GM20431 (cell line): ENCODE data around the gene GADD45B.
"Not testable (repeated sequence)": the region's sequence is repeated elsewhere in the genome, so short reads cannot be mapped to it uniquely, and the experiment has no call there.

Source experiments
- in situ Hi-C: fragments of 300-500 bp; cut with MseI, MboI; formaldehyde crosslinking; loops from one replicate; pipeline ENCODE4 v1.15.0; 2020; ENCODE audit warnings: low sequenced_read_pairs; ENCODE audit not compliant: unreplicated experiment

GADD45B gene

DNA sequence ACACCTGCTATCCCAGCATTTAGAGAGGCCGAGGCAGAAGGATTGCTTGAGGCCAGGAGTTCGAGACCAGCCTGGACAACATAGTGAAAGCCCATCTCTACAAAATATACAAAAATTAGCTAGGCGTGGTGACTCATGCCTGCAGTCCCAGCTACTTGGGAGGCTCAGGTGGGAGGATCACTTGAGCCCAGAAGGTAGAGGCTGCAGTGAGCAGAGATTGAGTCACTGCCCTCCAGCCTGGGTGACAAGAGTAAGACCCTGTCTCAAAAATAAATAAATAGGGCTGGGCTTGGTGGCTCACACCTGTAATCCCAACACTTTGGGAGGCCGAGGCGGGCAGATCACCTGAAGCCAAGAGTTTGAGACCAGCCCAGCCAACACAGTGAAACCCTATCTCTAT lies 12.2 kb upstream of the GADD45B start:
- in situ Hi-C loops = not testable (repeated sequence)

DNA sequence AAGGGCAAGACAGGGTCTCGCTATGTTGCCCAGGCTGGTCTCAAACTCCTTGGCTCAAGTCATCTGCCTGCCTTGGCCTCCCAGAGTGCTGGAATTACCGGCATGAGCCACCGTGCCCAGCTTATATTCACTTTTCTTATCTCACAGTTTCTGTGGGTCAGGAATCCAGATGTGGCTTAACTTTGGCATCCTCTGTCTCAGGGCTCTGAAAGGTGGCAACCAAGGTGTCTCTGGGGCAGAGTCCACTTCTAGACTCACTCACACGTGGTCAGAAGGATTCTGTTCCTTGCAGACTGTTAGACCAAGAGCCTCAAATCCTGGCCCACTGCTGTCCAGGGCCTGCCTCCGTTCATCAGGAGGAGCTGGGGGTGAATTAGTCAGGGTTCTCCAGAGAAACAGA lies 11.5 kb upstream of the GADD45B start:
- in situ Hi-C loops = no loop called here

DNA sequence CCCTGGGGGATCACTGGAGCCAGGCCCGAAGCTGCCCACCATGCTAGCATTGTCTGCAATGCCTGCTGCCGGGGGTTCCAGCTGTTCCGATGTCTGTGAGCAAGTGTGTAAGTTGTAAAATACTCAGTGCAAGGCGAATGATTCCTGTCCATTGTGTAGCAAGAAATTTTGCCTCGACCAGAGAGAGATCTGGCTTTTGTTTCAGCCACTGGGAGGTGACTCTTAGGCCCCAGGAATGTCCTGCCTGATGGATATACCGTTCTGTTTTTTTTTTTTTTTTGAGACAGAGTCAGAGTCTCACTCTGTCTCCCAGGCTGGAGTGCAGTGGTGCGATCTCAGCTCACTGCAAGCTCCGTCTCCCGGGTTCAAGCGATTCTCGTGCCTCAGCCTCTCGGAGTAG lies 7.3 kb upstream of the GADD45B start:
- in situ Hi-C loops = no loop called here

DNA sequence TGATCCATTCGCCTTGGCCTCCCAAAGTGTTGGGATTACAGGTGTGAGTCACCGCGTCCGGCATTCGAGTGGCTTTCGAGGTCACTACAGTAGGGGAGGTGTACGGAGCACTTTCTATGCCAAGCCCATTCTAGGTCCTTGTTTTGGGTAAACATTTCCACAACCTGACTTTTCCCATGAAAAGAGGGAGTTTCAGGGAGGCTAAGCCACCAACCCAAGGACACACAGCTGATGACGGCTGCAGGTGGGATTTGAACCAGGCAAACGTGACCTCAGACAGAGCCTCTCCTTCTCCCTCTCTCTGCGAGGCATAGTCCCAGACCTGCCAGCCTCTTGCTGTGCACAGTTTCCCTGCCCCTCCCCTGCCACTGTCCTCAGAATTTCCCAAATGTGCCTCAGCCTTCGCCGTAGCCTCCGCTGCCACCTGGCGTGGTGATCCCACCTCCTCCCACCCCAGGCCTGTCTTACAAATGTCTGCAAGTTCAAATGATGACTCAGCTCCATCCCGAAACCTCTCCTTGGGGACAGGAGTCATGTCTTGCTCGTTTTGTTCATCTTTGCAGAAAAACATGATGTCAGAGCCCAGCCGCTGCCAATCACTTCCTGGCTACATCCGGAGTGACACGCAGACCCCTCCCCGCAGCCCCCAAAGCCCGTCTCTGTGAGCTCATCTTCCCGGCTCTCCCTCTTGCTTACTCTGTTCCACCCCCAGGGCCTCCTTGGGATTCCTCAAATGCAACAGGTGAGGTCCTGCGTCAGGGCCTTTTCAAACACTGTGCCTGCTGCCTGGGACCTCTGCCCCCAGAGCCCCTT lies 6.6 kb upstream of the GADD45B start:
- in situ Hi-C loops = no loop called here

DNA sequence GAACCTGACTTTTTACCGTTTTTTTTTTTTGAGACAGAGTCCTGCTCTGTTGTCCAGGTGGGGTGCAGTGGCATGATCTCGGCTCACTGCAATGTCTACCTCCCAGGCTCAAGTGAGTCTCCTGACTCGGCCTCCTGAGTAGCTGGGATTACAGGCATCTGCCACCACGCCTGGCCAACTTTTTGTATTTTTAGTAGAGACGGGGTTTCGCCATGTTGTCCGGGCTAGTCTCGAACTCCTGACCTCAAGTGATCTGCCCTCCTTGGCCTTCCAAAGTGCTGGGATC lies 6.1 kb upstream of the GADD45B start:
- in situ Hi-C loops = loop anchor here (10.0 kb wide), 1 partner anchor 145 kb away; no protein-coding TSS in a partner anchor

DNA sequence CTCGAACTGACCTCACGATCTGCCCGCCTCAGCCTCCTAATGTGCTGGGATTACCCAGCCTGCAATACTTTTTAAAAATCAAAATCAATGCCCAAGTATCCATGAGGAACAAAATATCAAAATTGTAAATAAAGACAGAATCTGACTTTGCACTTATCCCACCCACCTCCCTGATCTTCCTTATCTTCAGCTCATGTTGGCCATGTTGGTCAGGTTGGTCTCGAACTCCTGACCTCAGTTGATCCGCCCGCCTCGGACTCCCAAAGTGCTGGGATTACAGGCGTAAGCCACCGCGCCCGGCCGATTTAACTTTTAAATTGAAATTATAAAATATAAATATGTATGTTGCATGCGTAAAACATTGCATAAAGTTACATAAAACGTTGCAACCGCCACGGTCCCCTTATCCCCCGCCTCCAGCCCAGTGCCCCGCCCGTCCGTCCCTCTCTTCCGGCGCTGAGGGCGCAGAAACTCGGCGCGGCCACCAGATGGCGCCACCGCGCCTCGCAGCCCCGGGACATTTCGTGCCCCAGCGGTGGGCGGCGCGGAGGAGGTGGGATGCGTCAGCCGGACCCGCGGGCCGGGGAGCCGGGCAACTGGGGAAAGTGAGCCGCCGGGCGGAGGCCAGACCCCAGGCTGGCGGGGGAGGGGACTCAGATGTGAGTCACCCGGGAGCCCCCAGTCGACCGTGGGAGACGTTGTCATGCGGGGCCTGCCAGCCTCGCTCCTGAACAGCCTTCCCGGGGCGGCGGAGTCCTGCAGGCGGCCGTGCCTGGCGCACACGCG lies 1.5 kb upstream of the GADD45B start:
- in situ Hi-C loops = loop anchor here (10.0 kb wide), 1 partner anchor 140 kb away; no protein-coding TSS in a partner anchor

DNA sequence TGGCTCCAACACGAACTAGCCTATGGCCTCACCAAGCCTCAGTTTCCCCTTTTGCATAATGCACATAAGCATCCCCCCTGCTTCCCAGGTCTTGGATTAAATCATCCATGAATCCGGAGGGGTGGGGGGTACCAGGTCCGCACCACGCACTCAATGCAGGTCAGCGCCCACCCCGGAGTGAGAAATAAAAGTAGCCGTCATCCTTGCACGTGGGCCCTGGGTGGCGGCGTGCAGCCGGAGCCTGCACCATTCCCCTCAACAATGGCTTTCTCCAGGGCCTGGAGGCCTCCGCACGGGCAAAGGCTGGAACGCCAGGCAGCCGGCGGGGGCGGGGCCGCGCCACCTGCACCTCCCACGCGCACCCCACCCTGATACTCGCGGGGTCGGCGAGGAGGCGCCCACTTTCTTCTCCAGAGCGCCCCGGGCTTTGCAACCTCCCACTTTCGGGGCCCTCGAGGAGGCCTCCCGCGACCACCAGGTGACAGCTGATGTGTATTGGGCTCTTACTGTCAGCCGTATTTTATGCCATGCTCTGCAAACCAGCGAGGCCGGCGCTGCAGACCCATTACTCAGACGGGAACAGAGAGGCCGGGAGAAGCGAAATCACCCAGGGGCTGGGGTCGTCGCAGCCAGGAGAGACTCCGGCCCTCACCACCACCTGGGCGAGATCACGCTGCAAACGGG lies 767 bp upstream of the GADD45B start:
- in situ Hi-C loops = loop anchor here (10.0 kb wide), 1 partner anchor 140 kb away; no protein-coding TSS in a partner anchor

DNA sequence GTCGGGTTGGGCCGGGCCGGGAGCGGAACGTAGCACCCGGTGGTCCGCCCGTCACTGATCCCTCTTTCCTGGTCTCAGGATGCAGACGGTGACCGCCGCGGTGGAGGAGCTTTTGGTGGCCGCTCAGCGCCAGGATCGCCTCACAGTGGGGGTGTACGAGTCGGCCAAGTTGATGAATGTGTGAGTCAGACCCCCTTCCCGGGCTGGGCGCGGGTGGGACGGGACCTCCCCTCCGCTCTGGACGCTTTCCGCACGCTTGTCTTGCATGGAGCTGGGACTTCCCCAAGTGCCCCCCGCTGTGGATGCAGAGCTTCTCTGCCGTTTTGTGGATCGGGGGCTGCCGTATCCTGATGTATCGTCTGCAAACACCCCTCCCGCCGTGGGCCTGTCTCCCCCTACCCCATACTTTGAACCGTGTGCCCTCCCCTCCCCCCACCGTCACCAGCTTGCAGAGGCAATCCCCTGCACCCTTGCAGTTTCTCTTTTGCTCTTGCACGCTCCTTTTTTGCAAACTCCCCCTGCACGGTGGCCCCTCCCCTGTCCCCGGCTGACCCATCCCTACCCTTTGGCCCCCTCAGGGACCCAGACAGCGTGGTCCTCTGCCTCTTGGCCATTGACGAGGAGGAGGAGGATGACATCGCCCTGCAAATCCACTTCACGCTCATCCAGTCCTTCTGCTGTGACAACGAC lies 669 bp downstream of the GADD45B start:
- in situ Hi-C loops = loop anchor here (10.0 kb wide), 1 partner anchor 138 kb away; no protein-coding TSS in a partner anchor

DNA sequence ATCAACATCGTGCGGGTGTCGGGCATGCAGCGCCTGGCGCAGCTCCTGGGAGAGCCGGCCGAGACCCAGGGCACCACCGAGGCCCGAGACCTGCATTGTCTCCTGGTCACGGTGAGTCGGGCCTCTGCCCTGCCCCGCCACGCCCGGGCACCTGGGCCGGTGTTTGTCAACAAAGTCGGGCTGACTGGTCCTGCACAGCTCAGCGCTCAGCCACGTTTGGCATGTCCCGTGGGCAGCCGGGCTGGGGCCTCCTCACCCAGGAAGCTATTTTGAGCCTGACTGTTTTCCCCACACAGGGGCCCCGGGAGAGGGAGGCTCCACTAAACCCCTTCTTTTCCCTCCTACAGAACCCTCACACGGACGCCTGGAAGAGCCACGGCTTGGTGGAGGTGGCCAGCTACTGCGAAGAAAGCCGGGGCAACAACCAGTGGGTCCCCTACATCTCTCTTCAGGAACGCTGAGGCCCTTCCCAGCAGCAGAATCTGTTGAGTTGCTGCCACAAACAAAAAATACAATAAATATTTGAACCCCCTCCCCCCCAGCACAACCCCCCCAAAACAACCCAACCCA lies 1.3 kb downstream of the GADD45B start:
- in situ Hi-C loops = loop anchor here (10.0 kb wide), 1 partner anchor 138 kb away; no protein-coding TSS in a partner anchor

DNA sequence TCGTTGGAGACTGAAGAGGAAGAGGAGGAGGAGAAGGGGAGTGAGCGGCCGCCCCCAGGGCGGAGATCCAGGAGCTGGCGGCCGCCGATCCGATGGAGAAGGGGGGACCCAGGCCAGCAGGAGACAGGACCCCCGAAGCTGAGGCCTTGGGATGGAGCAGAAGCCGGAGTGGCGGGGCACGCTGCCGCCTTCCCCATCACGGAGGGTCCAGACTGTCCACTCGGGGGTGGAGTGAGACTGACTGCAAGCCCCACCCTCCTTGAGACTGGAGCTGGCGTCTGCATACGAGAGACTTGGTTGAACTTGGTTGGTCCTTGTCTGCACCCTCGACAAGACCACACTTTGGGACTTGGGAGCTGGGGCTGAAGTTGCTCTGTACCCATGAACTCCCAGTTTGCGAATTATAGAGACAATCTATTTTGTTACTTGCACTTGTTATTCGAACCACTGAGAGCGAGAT lies 1.8 kb downstream of the GADD45B start:
- in situ Hi-C loops = loop anchor here (10.0 kb wide), 1 partner anchor 137 kb away; no protein-coding TSS in a partner anchor

DNA sequence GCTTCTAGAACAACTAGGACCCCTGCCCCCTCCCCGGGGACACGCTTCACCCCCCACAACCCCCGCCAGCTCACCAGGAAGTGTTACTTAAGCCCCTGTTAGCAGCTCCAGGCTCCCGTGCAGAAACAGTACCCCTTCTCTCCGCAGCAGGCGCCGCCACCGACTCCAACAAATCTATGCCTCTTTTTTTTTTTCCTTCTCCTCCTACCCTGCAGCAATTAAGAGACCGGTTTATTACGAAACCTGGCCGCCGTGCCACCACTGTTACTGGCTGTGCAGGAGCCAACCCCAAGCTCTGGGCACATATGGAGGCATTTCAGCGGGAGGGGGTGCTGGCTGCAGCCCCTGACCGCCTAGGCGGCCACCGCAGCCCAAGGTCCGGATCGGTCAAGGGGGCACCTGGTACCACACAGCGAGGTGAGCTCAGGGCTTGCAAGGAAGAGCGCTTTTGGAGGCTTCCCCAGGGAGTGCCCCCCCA lies 2.4 kb downstream of the GADD45B start:
- in situ Hi-C loops = loop anchor here (10.0 kb wide), 1 partner anchor 136 kb away; no protein-coding TSS in a partner anchor

DNA sequence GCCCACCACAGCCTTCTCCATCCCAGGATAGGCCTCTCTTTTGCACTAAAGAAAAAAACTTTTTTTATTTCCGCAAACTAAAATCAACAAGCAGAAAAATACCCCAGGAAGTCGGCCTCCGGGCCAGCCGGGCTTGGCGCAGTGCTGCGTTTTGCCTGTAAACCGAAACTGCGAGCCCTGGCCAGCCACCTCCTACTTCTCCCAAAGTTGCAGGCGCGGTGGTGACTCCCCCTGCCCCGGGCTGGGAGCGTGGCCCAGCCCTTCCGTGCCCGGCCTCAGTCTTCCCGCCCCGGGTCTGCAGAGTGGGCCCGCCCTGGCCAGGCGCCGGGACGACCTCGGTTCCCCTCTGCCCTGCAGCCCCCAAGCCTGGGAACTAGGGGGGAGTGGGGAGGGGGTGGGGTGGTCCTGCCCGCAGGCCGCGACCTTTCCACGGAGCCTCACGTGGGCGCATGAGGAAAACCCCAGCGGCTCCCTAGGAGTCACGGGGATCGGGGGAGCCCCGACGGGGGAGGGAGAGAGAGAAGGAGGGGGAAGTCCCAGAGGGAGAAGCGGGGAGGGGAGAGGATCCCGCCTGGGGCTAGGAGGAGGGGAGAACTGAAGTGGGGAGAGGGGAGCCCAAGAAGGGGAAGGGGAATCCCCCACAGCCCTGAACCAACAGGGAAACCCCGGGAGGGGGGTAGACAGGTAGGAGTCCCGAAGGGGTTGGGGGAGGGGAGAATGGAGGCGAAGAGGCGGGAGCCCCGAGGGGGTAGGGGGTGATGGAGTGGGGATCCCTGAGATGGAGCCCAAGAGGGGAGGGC lies 3.0 kb downstream of the GADD45B start:
- in situ Hi-C loops = loop anchor here (10.0 kb wide), 1 partner anchor 136 kb away; no protein-coding TSS in a partner anchor

DNA sequence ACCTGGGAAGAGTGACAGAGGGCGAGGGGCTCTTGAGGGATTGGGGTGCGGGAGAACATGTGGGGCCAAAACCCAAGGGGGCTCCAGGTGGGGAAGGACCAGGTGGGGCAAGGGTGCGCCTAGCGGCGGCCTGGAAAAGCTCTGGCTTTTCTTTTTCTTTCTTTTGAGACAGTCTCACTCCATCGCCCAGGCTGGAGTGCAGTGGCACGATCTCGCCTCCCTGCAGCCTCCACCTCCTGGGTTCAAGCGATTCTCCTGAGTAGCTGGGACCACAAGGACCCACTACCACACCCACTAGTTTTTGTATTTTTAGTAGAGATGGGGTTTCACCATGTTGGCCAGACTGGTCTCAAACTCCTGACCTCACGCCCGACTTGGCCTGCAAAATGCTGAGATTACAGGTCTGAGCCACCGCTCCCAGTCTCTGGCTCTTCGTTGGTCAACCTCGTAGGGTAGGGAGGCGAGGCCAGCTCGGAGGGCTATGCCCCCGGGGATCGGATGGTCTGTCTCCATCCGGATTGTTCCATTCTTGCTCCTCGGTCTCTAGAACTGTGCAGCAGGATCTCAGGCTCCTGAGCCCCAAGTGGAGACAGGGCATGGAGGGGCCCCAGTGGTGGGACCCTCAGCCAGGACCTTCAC lies 3.7 kb downstream of the GADD45B start:
- in situ Hi-C loops = loop anchor here (10.0 kb wide), 1 partner anchor 135 kb away; no protein-coding TSS in a partner anchor

DNA sequence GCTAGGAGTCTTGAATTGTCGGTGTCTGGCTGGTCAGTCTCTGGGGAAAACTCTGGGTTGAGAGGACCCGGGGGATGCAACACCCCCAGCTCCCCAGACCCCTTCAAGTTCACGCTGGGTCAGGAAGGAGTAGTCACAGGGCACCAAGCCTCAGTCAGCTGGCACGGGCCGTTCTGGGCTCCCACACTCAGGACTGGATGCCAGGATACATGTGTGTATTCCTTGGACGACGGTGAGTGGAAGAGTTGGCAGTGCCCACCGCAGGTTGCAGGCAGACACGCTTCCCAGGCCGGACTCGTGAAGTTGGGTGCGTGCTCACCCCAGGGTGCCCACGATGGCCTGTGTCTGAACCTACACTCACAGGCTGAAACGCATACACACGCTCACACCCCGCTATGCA lies 5.5 kb downstream of the GADD45B start:
- in situ Hi-C loops = no loop called here

DNA sequence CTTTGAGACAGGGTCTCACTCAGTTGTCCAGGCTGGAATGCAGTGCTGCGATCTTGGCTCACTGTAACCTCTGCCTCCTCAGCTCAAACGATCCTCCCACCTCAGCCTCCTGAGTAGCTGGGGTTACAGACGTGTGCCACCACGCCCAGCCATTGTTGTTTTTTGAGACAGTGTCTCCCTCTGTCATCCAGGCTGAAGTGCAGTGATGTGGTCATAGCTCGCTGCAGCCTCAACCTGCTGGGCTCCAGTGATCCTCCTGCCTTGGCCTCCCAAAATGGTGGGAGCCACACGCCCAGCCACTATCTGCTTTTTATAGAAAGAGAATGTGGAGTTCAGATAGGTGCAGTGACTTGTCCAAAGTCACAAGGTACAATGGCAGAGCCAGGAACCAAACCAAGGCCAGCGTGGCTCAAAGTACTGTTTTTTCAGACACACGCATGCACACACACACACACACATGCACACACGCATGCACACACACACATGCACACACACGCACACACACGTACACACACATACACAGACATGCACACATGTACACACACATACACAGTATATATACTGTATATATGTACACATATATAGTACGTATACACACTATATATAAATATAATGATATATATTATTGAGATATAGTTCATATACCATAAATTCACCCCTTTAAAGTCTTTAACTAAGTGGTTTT lies 6.6 kb downstream of the GADD45B start:
- in situ Hi-C loops = no loop called here

DNA sequence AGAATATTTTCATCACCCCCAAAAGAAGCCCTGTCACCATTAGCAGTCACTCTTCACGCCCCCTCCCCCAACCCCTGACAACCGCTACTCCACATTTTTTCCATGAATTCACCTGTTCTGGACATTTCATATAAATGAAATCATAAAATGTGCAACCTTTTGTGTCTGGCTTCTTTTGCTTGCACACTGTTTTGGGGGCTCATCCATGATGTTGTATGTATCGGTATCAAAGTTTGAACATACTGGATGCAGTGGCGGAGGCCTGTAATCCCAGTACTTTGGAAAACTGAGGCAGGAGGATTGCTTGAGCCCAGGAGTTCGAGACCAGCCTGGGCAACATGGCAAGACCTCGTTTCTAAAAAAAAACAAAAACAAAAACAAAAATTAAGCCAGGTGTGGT lies 7.2 kb downstream of the GADD45B start:
- in situ Hi-C loops = no loop called here

DNA sequence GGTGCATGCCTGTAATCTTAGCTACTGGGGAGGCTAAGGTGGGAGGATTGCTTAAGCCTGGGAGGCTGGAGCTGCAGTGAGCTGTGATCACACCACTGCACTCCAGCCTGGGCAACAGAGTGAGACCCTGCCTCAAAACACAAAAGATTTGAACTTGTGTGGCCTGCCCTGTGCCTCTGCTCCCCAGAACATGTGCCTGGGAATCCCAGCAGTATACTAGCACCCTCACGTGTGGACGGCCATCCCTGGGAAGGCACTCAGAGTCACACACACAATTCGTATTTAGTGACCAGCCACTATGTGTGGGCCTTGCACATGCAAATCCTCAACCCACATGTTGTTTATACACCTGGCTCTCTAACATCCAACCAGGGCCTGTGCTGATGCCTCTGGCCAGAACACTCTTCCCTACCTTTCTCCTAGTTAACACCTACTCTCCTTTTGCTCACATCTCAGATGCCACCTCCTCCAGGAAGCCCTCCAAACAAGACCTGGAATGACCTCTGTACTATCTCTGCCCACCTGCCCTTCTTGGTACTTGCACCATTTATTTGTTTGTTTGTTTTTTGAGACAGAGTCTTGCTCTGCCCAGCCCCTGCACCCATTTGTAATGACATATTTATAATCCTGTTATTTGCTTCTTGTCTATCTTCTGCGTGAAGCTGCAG lies 7.7 kb downstream of the GADD45B start:
- in situ Hi-C loops = no loop called here
